ENCODE data around the gene PCYT2. TPM values are rescaled to one million over a fixed set of nuclear protein-coding genes. Genes with fewer than 3 reads are reported as not detected.

PCYT2 gene
- total RNA-seq, 1 experiment from 2014 or later, result 51.5 TPM

DNA sequence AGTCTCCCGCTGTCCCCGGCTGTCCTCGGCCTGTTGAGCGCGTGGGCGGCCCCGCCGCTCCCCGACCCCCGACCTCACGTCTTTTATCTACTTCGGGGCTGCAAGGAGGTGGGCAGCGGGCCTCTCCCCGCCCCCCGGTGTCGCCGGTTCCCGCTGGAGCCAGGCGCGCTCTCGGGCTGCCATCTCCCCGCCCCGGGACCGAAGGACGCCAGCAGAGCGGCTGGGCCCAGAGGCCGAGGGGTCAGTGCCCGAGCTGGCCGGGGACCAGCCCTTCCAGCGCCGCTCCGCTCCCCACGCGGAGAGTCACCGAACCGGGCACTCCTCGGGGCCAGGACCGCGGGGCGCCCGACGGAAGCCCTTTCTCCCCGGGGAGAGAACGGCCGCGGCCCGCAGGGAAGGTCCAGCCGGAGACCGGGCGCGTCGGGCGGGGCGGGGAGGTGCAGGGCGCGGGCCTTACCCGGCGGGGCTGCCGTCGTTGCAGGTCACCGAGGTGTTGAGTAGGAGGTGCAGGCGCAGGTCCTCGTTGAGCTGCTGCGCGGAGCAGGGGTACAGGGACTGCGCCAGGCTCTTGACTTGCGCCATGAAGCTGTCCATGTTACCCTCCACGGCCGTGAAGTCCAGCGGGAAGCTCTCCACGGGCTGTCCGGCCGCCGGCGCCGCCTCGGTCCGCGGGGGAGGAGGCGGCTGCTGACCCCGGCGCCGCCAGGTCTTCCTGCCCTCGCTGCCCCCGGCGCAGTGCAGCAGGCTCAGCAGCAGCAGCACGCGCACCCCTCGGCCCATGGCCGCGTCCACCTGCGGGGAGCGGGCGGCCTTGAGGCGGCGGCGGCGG is 49.1 kb upstream of the PCYT2 start (continued):
- TF ChIP-seq CEBPB (IDR thresholded peaks at IDR 0.05; ENCODE audit: low read depth), result no peak

DNA sequence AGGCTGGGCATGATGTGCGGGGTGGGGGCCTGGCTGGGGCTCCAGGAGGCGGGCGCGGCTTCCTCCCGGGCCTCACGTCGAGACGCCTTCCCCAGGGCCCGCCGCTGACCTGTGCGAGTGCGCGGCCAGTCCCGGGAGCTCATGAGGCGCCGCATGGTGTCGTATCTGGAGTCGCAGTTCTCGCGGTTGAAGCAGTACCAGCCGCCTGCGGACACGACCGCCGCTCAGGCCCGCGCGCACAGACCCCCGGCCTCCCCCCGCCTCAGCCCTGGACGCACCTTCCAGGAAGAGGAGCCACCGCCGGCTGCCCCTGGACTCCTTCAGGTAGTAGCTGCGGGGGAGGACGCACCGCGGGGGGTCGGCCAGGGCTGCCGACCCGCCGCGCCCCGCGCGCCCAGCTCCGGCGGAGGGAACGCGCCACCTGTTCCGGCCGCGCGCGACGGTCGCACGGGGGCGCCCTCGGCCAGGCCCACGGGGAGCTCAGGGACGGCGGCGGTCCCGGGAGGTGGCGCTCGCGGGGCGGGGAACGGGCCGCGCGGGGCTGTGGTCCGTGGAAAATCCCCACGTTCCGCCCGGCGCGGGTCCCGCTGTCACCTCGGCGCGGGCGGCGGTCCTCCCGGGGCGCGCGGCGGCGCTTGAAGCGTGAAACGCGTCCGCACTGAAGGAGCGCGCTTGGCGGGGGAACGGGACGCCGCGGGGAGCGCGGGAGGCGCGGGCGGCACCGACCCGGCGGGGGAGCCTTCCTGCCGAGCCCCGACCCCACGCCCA is 48.3 kb upstream of the PCYT2 start:
- no peaks in the 10 kb centered on the region for H3K79me2 ChIP-seq (ENCODE audit: insufficient read depth, low read length)
- ChIA-PET RAD21 (ENCODE audit: low non-redundant PET in 1 of 2, low total read pairs in 2 of 2, uncharacterized antibody in 2 of 2, unreplicated experiment in 2 of 2) (interaction anchor here (1.0 to 2.4 kb wide), 4 partner anchors 62 to 78 kb away, joined by 3 to 50 read pairs (median 25); partner anchors contain the start of genes CENPX (in 2 of the 2), LRRC45 (in 2 of the 2) and DCXR (in 1 of the 2)), POLR2A (interaction anchor here (1.0 kb wide), 2 partner anchors 43 to 57 kb away, joined by 3 to 4 read pairs; no protein-coding TSS in a partner anchor), CTCF (interaction anchor here (0.6 to 3.1 kb wide), 20 partner anchors 9 to 224 kb away, joined by 3 to 151 read pairs (median 4); partner anchors contain the start of genes ASPSCR1, CENPX, DCXR and LRRC45)
- no TSS peak for BruUV-seq (replicated peaks)
- peak overlapping the region; percentile 99 for H3K4me2 ChIP-seq (ENCODE audit: low read length)
- DNase-seq (ENCODE audit: low read depth, low spot score) (no peak), ATAC-seq (peak; percentile 77)
- H3K9ac ChIP-seq (ENCODE audit: low read length), result peak overlapping the region; percentile 62
- H3K9me2 ChIP-seq (ENCODE audit: insufficient read depth), result no peaks in the 10 kb centered on the region
- no peaks in the 10 kb centered on the region for H3K9me3 ChIP-seq (ENCODE audit: control insufficient read depth in 1 of 2, insufficient read depth in 1 of 2, low read depth in 1 of 2, low read length in 2 of 2)
- peak overlapping the region; percentile 67; the same call in 1 of the 2 replicates for H3K27ac ChIP-seq (ENCODE audit: low read depth, low read length)
- H4K20me1 ChIP-seq (ENCODE audit: insufficient read depth), result no peaks in the 10 kb centered on the region
- no peak overlapping the region for H2AFZ ChIP-seq (ENCODE audit: low read depth, low read length, poor library complexity, severe bottlenecking)
- H3K4me1 ChIP-seq (ENCODE audit: control insufficient read depth in 1 of 2, insufficient read depth in 2 of 2, low read length in 2 of 2), result peaks cover 11 to 22% of the 10 kb centered on the region in 2 experiments
- H3K4me3 ChIP-seq (replicated peaks in 1 of 2; ENCODE audit: low read depth in 1 of 2, low read length in 2 of 2), result peak overlapping the region; percentile 50 to 69
- intact Hi-C loops (cut with micrococcal nuclease), result loop anchor here (1.0 kb wide), 1 partner anchor 62 kb away; no protein-coding TSS in a partner anchor
- H3K27me3 ChIP-seq (ENCODE audit: insufficient read depth, low read length), result no peaks in the 10 kb centered on the region
- H3K36me3 ChIP-seq (ENCODE audit: control insufficient read depth in 1 of 2, insufficient read depth in 2 of 2, low read length in 2 of 2), result no peaks in the 10 kb centered on the region
- TF ChIP-seq ZNF274 (IDR thresholded peaks at IDR 0.05; ENCODE audit: low read depth, low read length) (no peak), ELF1 (IDR thresholded peaks at IDR 0.05; ENCODE audit: borderline replicate concordance, low read depth) (no peak), ZFX (IDR thresholded peaks at IDR 0.05) (peak; percentile 24; the same call in 1 of the 2 replicates), SP1 (IDR thresholded peaks at IDR 0.05; ENCODE audit: low read depth) (no peak), TCF7L2 (IDR thresholded peaks at IDR 0.05; ENCODE audit: borderline replicate concordance, extremely low read depth, insufficient read depth, insufficient read length) (no peak), CEBPB (IDR thresholded peaks at IDR 0.05; ENCODE audit: low read depth) (no peak), RAD21 (IDR thresholded peaks at IDR 0.05; ENCODE audit: low read depth) (peak; percentile 90), YY1 (IDR thresholded peaks at IDR 0.05; ENCODE audit: extremely low read depth, insufficient replicate concordance, low read depth, low read length) (peak; percentile 38), SRF (IDR thresholded peaks at IDR 0.05; ENCODE audit: low read depth) (no peak), EZH2phosphoT487 (IDR thresholded peaks at IDR 0.05; ENCODE audit: borderline replicate concordance) (no peak), CBX3 (IDR thresholded peaks at IDR 0.05; ENCODE audit: low read depth) (no peak), FOSL1 (IDR thresholded peaks at IDR 0.05; ENCODE audit: low read depth) (no peak), POLR2AphosphoS5 (IDR thresholded peaks at IDR 0.05; ENCODE audit: low read depth, low read length) (0 out of 2 replicates have a peak, but pooled peaks have one; percentile 34)
- TF ChIP-seq, protein P1, sequence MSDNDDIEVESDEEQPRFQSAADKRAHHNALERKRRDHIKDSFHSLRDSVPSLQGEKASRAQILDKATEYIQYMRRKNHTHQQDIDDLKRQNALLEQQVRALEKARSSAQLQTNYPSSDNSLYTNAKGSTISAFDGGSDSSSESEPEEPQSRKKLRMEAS (IDR thresholded peaks at IDR 0.05), result no peak
- TF ChIP-seq, protein P2, sequence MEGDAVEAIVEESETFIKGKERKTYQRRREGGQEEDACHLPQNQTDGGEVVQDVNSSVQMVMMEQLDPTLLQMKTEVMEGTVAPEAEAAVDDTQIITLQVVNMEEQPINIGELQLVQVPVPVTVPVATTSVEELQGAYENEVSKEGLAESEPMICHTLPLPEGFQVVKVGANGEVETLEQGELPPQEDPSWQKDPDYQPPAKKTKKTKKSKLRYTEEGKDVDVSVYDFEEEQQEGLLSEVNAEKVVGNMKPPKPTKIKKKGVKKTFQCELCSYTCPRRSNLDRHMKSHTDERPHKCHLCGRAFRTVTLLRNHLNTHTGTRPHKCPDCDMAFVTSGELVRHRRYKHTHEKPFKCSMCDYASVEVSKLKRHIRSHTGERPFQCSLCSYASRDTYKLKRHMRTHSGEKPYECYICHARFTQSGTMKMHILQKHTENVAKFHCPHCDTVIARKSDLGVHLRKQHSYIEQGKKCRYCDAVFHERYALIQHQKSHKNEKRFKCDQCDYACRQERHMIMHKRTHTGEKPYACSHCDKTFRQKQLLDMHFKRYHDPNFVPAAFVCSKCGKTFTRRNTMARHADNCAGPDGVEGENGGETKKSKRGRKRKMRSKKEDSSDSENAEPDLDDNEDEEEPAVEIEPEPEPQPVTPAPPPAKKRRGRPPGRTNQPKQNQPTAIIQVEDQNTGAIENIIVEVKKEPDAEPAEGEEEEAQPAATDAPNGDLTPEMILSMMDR (IDR thresholded peaks at IDR 0.05 in 2 of 3, conservative IDR thresholded peaks at IDR 0.05 in 1 of 3; ENCODE audit: borderline replicate concordance in 1 of 3, insufficient read depth in 1 of 3, low read depth in 2 of 3, low read length in 2 of 3), result peak; percentile 58 to 97 (median 67)
- TF ChIP-seq, protein P3, sequence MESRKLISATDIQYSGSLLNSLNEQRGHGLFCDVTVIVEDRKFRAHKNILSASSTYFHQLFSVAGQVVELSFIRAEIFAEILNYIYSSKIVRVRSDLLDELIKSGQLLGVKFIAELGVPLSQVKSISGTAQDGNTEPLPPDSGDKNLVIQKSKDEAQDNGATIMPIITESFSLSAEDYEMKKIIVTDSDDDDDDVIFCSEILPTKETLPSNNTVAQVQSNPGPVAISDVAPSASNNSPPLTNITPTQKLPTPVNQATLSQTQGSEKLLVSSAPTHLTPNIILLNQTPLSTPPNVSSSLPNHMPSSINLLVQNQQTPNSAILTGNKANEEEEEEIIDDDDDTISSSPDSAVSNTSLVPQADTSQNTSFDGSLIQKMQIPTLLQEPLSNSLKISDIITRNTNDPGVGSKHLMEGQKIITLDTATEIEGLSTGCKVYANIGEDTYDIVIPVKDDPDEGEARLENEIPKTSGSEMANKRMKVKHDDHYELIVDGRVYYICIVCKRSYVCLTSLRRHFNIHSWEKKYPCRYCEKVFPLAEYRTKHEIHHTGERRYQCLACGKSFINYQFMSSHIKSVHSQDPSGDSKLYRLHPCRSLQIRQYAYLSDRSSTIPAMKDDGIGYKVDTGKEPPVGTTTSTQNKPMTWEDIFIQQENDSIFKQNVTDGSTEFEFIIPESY (IDR thresholded peaks at IDR 0.05; ENCODE audit: extremely low read depth, insufficient replicate concordance, low read length), result no peak
